Measurements from ENCODE around the gene MBOAT1.

DNA sequence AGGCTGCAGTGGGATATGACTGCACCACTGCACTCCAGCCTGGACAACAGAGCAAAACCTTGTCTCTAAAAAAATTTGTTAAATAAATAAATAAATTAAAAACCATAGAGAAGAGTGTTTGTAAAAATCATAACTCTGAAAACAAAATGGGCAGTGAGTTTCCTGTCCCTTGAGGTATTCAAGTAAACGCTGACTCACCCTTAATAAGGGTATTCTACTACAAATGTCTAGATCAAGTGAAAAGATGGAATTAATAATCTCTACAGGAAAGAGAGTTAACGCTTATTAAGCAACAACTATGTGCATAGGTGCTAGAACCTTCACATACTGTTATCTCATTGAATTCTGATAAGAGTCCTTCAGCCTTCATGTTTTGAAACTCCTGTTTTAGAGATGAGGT lies 19.9 kb upstream of the MBOAT1 start:
- TF ChIP-seq, protein P1, sequence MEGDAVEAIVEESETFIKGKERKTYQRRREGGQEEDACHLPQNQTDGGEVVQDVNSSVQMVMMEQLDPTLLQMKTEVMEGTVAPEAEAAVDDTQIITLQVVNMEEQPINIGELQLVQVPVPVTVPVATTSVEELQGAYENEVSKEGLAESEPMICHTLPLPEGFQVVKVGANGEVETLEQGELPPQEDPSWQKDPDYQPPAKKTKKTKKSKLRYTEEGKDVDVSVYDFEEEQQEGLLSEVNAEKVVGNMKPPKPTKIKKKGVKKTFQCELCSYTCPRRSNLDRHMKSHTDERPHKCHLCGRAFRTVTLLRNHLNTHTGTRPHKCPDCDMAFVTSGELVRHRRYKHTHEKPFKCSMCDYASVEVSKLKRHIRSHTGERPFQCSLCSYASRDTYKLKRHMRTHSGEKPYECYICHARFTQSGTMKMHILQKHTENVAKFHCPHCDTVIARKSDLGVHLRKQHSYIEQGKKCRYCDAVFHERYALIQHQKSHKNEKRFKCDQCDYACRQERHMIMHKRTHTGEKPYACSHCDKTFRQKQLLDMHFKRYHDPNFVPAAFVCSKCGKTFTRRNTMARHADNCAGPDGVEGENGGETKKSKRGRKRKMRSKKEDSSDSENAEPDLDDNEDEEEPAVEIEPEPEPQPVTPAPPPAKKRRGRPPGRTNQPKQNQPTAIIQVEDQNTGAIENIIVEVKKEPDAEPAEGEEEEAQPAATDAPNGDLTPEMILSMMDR (IDR thresholded peaks at IDR 0.05; ENCODE audit: poor library complexity): no peak
- no peak for TF ChIP-seq EZH2 (IDR thresholded peaks at IDR 0.05; ENCODE audit: borderline replicate concordance)

Measured in hepatocyte (in vitro differentiated cells).